ACC112 (cell line): ENCODE data around the gene COA1.
A peak's percentile ranks its signal among the peaks of the same experiment; 100 is the strongest.

Experiments
- H2AFZ ChIP-seq: fragments of 200-600 bp; sonication (generic); one replicate; pipeline ENCODE4 v1.6.0; 2017; ENCODE audit warnings: antibody characterized with exemption, low read length; ENCODE audit not compliant: unreplicated experiment
- H3K27ac ChIP-seq: fragments of 200-600 bp; sonication (generic); 2 replicates; pipeline ENCODE4 v1.5.1; 2014; ENCODE audit warnings: low read depth, mild to moderate bottlenecking, antibody characterized with exemption, low read length, moderate library complexity
- H3K27me3 ChIP-seq: fragments of 200-600 bp; sonication (generic); 2 replicates; pipeline ENCODE4 v1.6.1; 2014; ENCODE audit warnings: mild to moderate bottlenecking, antibody characterized with exemption, low read length, moderate library complexity, mixed read lengths; ENCODE audit not compliant: insufficient read depth
- H3K36me3 ChIP-seq: fragments of 200-600 bp; sonication (generic); 2 replicates; pipeline ENCODE4 v1.6.1; 2016; ENCODE audit warnings: mild to moderate bottlenecking, antibody characterized with exemption, low read length, moderate library complexity, mixed read lengths; ENCODE audit not compliant: insufficient read depth
- H3K4me1 ChIP-seq: fragments of 200-600 bp; sonication (generic); one replicate; pipeline ENCODE4 v1.6.1; 2016; ENCODE audit warnings: low read length, mixed read lengths; ENCODE audit not compliant: insufficient read depth, unreplicated experiment, control insufficient read depth
- H3K4me3 ChIP-seq: fragments of 200-600 bp; sonication (generic); 2 replicates; pipeline ENCODE4 v1.5.1; 2014; ENCODE audit warnings: mild to moderate bottlenecking, low read depth, low read length
- H3K79me2 ChIP-seq: fragments of 200-600 bp; sonication (generic); one replicate; pipeline ENCODE4 v1.6.0; 2016; ENCODE audit warnings: low read length; ENCODE audit not compliant: control insufficient read depth, unreplicated experiment, insufficient read depth

COA1 gene

GRCh38 chr7:43758029-43758821 is 28.9 kb upstream of the COA1 start, which contains the start of gene BLVRA:
TSS of gene BLVRA (plus strand) at chr7:43758680. CDS start at chr7:43771159, 12,479 bp downstream.
- Histone ChIP-seq H2AFZ (peak within 1 kb of the TSS; percentile 89), H3K4me3 (peak within 1 kb of the TSS; percentile 97), H3K27me3 (no peaks in the 10 kb centered on the region), H3K27ac (peak within 1 kb of the TSS; percentile 33; the same call in 1 of the 2 replicates), H3K79me2 (peaks cover 9% of the 10 kb centered on the region), H3K36me3 (no peaks in the 10 kb centered on the region), H3K4me1 (peaks cover 22% of the 10 kb centered on the region)

GRCh38 chr7:43757073-43757720 is 27.9 kb upstream of the COA1 start:
- no peak overlapping the region for H2AFZ ChIP-seq
- no peaks in the 10 kb centered on the region for H3K27me3 ChIP-seq
- H3K36me3 ChIP-seq, result no peaks in the 10 kb centered on the region
- no peak overlapping the region for H3K4me3 ChIP-seq
- H3K27ac ChIP-seq, result no peak overlapping the region
- H3K4me1 ChIP-seq, result peaks cover 21% of the 10 kb centered on the region
- peaks cover 4% of the 10 kb centered on the region for H3K79me2 ChIP-seq

- no peaks in the 10 kb centered on the region for H3K36me3 ChIP-seq
- no peaks in the 10 kb centered on the region for H3K27me3 ChIP-seq
- no peak overlapping the region for H3K4me3 ChIP-seq
- peaks cover 16% of the 10 kb centered on the region for H3K4me1 ChIP-seq
- peaks cover 4% of the 10 kb centered on the region for H3K79me2 ChIP-seq
- H3K27ac ChIP-seq, result no peak overlapping the region; the same call in 1 of the 2 replicates
- H2AFZ ChIP-seq, result peak overlapping the region; percentile 80
Observed at GRCh38 chr7:43756368-43757072, 27.2 kb upstream of the COA1 start.

- no peaks in the 10 kb centered on the region for H3K79me2 ChIP-seq
- H3K36me3 ChIP-seq, result no peaks in the 10 kb centered on the region
- no peak overlapping the region for H2AFZ ChIP-seq
- no peaks in the 10 kb centered on the region; the same call in 1 of the 2 replicates for H3K27me3 ChIP-seq
- H3K4me3 ChIP-seq, result no peak overlapping the region
- peaks cover 16% of the 10 kb centered on the region for H3K4me1 ChIP-seq
- no peak overlapping the region for H3K27ac ChIP-seq
Observed at GRCh38 chr7:43754596-43754995, 25.3 kb upstream of the COA1 start.

GRCh38 chr7:43753843-43754242 is 24.5 kb upstream of the COA1 start:
- Histone ChIP-seq H3K4me1 (peaks cover 16% of the 10 kb centered on the region), H3K36me3 (no peaks in the 10 kb centered on the region), H2AFZ (no peak overlapping the region), H3K4me3 (no peak overlapping the region), H3K27me3 (no peaks in the 10 kb centered on the region; the same call in none of the 2 replicates), H3K79me2 (no peaks in the 10 kb centered on the region), H3K27ac (no peak overlapping the region)

GRCh38 chr7:43753271-43753810 is 24.0 kb upstream of the COA1 start:
- H3K27ac ChIP-seq, result no peak overlapping the region
- H3K27me3 ChIP-seq, result no peaks in the 10 kb centered on the region; the same call in none of the 2 replicates
- no peaks in the 10 kb centered on the region for H3K79me2 ChIP-seq
- no peak overlapping the region for H2AFZ ChIP-seq
- peaks cover 16% of the 10 kb centered on the region for H3K4me1 ChIP-seq
- H3K36me3 ChIP-seq, result no peaks in the 10 kb centered on the region
- H3K4me3 ChIP-seq, result no peak overlapping the region

GRCh38 chr7:43752411-43752810 is 23.1 kb upstream of the COA1 start:
- no peak overlapping the region for H2AFZ ChIP-seq
- H3K4me1 ChIP-seq, result peaks cover 12% of the 10 kb centered on the region
- no peaks in the 10 kb centered on the region for H3K36me3 ChIP-seq
- H3K79me2 ChIP-seq, result no peaks in the 10 kb centered on the region
- H3K4me3 ChIP-seq, result no peak overlapping the region
- no peak overlapping the region for H3K27ac ChIP-seq
- no peaks in the 10 kb centered on the region; the same call in none of the 2 replicates for H3K27me3 ChIP-seq

GRCh38 chr7:43750016-43750887 is 20.9 kb upstream of the COA1 start:
- Histone ChIP-seq H3K27me3 (no peaks in the 10 kb centered on the region; the same call in none of the 2 replicates), H3K79me2 (no peaks in the 10 kb centered on the region), H3K36me3 (no peaks in the 10 kb centered on the region), H3K27ac (no peak overlapping the region), H3K4me1 (no peaks in the 10 kb centered on the region), H2AFZ (peak overlapping the region; percentile 28), H3K4me3 (no peak overlapping the region)

- Histone ChIP-seq H3K4me1 (no peaks in the 10 kb centered on the region), H3K27ac (no peak overlapping the region), H3K27me3 (no peaks in the 10 kb centered on the region; the same call in none of the 2 replicates), H3K79me2 (no peaks in the 10 kb centered on the region), H2AFZ (no peak overlapping the region), H3K4me3 (no peak overlapping the region), H3K36me3 (no peaks in the 10 kb centered on the region)
Observed at GRCh38 chr7:43749383-43749940, 20.1 kb upstream of the COA1 start.
